ENCODE data around the gene ZNF536.

Gene ZNF536

DNA sequence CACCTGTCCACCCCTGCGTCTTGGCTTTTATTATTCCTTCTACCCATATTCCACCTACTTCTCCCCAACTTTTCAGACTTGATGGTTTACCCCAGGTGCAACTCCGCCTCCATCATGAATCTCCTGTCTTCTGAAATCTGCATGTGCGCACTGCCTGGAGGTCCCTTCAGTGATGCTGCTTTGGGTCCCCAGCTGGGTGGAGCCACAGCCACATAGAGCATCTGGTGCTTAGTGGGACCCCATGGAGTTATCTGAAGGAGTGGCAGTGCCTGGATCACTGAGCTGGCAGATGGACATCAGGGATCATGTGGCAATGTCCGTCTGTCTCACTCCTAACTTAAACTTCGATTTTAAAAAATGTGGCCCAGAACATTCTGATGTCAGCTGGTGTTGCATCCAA lies 13.5 kb downstream of the ZNF536 start:
- TF ChIP-seq, protein P1, sequence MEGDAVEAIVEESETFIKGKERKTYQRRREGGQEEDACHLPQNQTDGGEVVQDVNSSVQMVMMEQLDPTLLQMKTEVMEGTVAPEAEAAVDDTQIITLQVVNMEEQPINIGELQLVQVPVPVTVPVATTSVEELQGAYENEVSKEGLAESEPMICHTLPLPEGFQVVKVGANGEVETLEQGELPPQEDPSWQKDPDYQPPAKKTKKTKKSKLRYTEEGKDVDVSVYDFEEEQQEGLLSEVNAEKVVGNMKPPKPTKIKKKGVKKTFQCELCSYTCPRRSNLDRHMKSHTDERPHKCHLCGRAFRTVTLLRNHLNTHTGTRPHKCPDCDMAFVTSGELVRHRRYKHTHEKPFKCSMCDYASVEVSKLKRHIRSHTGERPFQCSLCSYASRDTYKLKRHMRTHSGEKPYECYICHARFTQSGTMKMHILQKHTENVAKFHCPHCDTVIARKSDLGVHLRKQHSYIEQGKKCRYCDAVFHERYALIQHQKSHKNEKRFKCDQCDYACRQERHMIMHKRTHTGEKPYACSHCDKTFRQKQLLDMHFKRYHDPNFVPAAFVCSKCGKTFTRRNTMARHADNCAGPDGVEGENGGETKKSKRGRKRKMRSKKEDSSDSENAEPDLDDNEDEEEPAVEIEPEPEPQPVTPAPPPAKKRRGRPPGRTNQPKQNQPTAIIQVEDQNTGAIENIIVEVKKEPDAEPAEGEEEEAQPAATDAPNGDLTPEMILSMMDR (IDR thresholded peaks at IDR 0.05; ENCODE audit: low read depth, low read length, missing control alignments), result no peak
- no peak overlapping the region for H3K4me3 ChIP-seq (replicated peaks; ENCODE audit: low read depth, low read length)
- no peak for DNase-seq (ENCODE audit: extremely low read depth, low read depth)

DNA sequence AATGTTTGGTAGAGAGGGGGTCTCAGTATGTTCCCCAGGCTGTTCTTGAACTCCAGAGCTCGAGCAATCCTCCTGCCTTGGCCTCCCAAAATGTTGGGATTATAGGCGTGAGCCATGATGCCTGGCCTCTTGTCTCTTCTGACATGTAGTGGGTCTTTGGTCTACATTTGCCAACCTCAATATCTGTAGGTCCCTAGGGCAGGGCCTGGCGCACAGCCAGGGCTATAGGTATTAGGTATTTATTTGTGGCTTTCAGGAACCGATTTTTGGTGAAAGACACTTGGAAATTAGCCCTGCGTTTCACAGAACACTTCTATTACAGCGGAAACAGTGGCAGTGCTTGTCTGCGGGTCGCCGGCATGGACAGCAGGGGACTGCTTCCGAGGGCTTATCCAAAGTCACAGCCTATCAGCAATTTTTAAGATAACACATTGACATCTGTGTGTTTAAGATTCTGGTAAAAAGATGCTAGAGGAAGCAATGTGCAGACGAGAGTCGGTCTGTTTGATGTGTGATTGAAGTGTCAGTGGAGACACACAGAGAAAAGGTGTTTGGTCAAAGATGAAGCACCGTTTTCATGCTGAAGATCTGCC lies 14.5 kb downstream of the ZNF536 start:
- TF ChIP-seq, protein P1 (IDR thresholded peaks at IDR 0.05; ENCODE audit: low read depth, low read length, missing control alignments), result no peak
- H3K4me3 ChIP-seq (replicated peaks; ENCODE audit: low read depth, low read length), result no peak overlapping the region
- no peak for DNase-seq (ENCODE audit: extremely low read depth, low read depth)

DNA sequence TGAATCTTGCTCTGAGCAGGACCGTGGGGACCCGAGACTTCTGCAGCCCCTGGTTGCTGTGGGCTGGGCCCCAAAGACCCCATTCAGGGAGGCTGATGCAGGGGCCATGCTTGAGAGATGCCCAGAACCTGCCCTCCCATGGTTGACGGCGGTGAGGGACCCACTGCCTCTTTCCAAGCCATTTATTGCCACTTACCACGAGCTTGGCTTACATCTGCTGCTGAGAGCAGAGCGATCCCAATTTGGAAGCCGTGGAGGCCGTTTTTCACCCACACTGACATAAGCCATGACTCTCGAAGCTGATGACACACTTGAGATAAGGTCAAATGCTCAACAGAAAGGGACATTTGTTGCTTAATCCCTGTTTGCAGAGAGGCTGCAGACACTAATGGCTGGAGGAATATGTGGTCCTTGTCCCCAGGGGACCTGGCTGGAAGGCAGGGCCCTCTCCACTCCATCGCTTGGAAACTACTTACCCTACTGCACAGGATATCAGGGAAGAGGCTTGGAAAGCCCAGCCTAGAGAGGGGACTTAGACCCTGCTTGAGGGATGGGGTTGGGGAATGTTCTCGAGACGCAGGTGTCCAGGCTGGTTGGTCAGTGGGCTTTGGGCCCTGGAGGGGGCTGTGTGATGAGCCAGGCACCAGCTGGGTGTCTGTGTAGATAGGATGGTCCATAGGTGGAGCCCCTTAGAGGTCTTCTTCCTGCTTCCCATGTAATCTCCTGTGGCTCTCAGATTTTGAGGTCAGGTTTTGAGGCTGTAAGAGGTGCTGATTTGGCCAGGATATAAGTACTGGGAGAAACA lies 15.3 kb downstream of the ZNF536 start:
- TF ChIP-seq, protein P1 (IDR thresholded peaks at IDR 0.05; ENCODE audit: low read depth, low read length, missing control alignments), result no peak
- no peak for DNase-seq (ENCODE audit: extremely low read depth, low read depth)
- H3K4me3 ChIP-seq (replicated peaks; ENCODE audit: low read depth, low read length), result no peak overlapping the region

DNA sequence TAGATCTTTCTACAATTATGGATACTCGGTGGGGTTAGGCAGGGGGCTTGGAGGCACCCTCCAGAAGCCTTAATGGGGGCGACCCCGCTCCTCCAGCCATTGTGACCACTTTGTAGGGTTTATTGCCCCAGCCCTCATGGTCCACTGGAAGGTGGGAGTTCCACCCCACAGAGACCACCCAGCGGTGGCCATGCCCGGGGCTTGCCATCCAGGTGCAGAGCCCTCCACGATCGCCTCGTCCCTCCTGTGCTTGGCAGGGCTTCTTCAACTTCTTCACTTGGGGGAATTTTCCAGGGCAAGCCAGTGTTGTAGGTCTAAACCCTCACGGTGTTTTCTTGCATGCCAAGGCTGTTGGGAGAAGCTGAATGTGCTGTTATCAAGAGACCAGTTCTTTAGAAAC lies 16.1 kb downstream of the ZNF536 start:
- no peak for DNase-seq (ENCODE audit: extremely low read depth, low read depth)
- TF ChIP-seq, protein P1 (IDR thresholded peaks at IDR 0.05; ENCODE audit: low read depth, low read length, missing control alignments), result no peak
- H3K4me3 ChIP-seq (replicated peaks; ENCODE audit: low read depth, low read length), result no peak overlapping the region

DNA sequence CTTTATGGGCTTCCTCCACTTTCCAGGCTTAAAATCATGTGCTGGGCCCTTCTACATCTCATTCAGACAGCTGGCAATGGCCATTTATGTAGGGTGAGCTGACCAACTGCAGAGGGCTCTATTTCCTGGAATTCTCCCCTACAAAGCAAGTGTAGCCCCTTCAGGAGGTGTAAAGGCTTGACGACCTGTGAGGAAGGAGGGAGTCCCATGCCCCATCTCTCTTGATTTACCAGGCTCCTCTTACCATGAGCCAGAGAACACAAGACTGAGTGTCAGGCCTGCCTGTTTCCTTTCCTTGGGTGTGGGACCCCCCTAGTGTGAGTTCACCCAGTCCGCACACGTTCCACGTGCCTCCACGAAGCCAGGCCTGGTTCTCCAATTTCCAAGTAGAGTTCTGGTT lies 16.6 kb downstream of the ZNF536 start:
- DNase-seq (ENCODE audit: extremely low read depth, low read depth), result no peak
- TF ChIP-seq, protein P1 (IDR thresholded peaks at IDR 0.05; ENCODE audit: low read depth, low read length, missing control alignments), result no peak

DNA sequence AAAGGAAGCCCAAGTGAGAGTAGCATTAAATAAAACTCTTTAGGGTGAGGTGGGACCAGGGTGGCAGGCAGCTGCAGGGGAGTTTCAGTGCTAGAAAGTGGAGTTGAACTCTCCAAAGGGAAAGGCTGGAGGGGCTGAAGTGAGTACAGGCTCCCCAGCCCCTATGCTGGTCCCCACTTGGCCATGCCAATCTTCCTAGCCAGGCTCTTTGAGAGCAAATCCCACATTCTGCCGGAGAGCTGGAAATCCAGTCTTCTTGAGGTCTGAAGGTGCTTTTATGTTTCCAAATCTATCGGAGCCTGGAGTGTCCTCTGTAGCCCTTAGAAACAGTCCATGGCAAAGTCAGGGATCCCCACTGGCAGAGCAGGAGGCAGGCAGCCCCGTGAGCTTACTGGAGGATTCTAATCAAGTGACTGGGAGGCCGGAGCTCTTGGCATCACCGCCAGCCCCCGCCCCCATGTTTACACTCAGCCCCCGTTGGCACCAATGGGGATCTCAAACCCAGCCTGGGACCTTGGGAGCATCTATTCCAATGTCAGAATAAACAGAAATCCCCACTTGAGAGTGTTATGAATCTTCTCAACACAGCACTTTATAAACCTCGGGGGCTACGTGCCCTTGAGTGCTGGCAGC lies 18.3 kb downstream of the ZNF536 start:
- no peak for DNase-seq (ENCODE audit: extremely low read depth, low read depth)
- TF ChIP-seq, protein P1 (IDR thresholded peaks at IDR 0.05; ENCODE audit: low read depth, low read length, missing control alignments), result no peak

More for the DNA sequence above, 16.6 kb downstream of the ZNF536 start:
- no peak overlapping the region for H3K4me3 ChIP-seq (replicated peaks; ENCODE audit: low read depth, low read length)

More for the DNA sequence above, 18.3 kb downstream of the ZNF536 start:
- H3K4me3 ChIP-seq (replicated peaks; ENCODE audit: low read depth, low read length), result no peak overlapping the region

All from HFF-Myc (cell line).